Prostate gland (tissue), 2 donors: ENCODE results near the gene THBS2.

ENCODE experiments used
- CTCF ChIP-seq, 4 experiments: fragments of 200-600 bp in 2 of 4; fragments of 450-650 bp in 2 of 4; sonication (generic) in 2 of 4; IDR thresholded peaks; 1 replicate in 3 of 4; 2 replicates in 1 of 4; pipeline ENCODE4 v1.5.1; 2016 to 2019; ENCODE audit warnings: antibody characterized with exemption in 4 of 4, mild to moderate bottlenecking in 2 of 4, moderate library complexity in 2 of 4
- POLR2A ChIP-seq: fragments of 450-650 bp; IDR thresholded peaks from one replicate; pipeline ENCODE4 v1.6.1; 2016; ENCODE audit warnings: antibody characterized with exemption, mild to moderate bottlenecking

GRCh38 chr6:169205176-169206160 lies 48.2 kb downstream of the THBS2 start:
- TF ChIP-seq CTCF (IDR thresholded peaks at IDR 0.05) = no peak
- TF ChIP-seq POLR2A = no peak
